Left lobe of liver (tissue), 2 donors: Measurements from ENCODE around the gene BBS2. TPM values are rescaled to one million over a fixed set of nuclear protein-coding genes. Genes with fewer than 3 reads are reported as not detected.
"Not testable (repeated sequence)": the region's sequence is repeated elsewhere in the genome, so short reads cannot be mapped to it uniquely, and the experiment has no call there.

Experiments
- ATAC-seq: fragments of 200-7000 bp; cut with Tn5 transposase; one replicate; pipeline ENCODE4 v1.9.1; 2020; ENCODE audit warnings: mild to moderate bottlenecking, moderate library complexity
- DNase-seq: peaks from one replicate; pipeline ENCODE4 v3.0.0-alpha.2; 2020; ENCODE audit warnings: low spot score
- total RNA-seq: library from RNA; stranded (reverse); gene quantifications from one replicate; pipeline ENCODE4 v1.2.1, GENCODE V29; 2021
- donor health status: DM: no; HTN: no; CAD: no; lungs with moderate emphysema.
- donor health status: DM: no; HTN: yes; CAD: no.

Gene BBS2
- total RNA-seq, 1 donor from 2014 or later = 11.7 TPM

- no peak for ATAC-seq
Observed at GRCh38 chr16:56530872-56531271, 11.0 kb upstream of the BBS2 start.

GRCh38 chr16:56525236-56525635 is 5.4 kb upstream of the BBS2 start:
- ATAC-seq (no peak), DNase-seq (no peak)

More at GRCh38 chr16:56530872-56531271, 11.0 kb upstream of the BBS2 start:
- no peak for DNase-seq

- DNase-seq = no peak
- no peak for ATAC-seq
Observed at GRCh38 chr16:56520251-56520577, 390 bp upstream of the BBS2 start.

GRCh38 chr16:56518425-56518824 is 1.4 kb downstream of the BBS2 start:
- no peak for DNase-seq
- ATAC-seq = no peak

GRCh38 chr16:56517206-56517605 is 2.6 kb downstream of the BBS2 start:
- no peak for DNase-seq
- ATAC-seq = no peak

- ATAC-seq = no peak
Observed at GRCh38 chr16:56515665-56516064, 4.2 kb downstream of the BBS2 start.

GRCh38 chr16:56514845-56515244 is 5.0 kb downstream of the BBS2 start:
- ATAC-seq (no peak), DNase-seq (no peak)

More at GRCh38 chr16:56515665-56516064, 4.2 kb downstream of the BBS2 start:
- DNase-seq = no peak

GRCh38 chr16:56513972-56514371 is 5.9 kb downstream of the BBS2 start:
- ATAC-seq (peak; percentile 100), DNase-seq (peak; percentile 59)

- ATAC-seq = no peak
Observed at GRCh38 chr16:56513091-56513490, 6.7 kb downstream of the BBS2 start.

GRCh38 chr16:56512025-56512424 is 7.8 kb downstream of the BBS2 start:
- no peak for DNase-seq
- no peak for ATAC-seq

More at GRCh38 chr16:56513091-56513490, 6.7 kb downstream of the BBS2 start:
- DNase-seq = no peak

GRCh38 chr16:56510544-56510943 is 9.3 kb downstream of the BBS2 start:
- DNase-seq (no peak), ATAC-seq (no peak)

- ATAC-seq (no peak), DNase-seq (no peak)
Observed at GRCh38 chr16:56506941-56507340, 12.9 kb downstream of the BBS2 start.

GRCh38 chr16:56505181-56505580 is 14.6 kb downstream of the BBS2 start:
- ATAC-seq (no peak), DNase-seq (no peak)

GRCh38 chr16:56493815-56494214 is 26.0 kb downstream of the BBS2 start:
- ATAC-seq (no peak), DNase-seq (no peak)

- no peak for DNase-seq
- no peak for ATAC-seq
Observed at GRCh38 chr16:56493126-56493525, 26.7 kb downstream of the BBS2 start.

GRCh38 chr16:56491657-56492261 is 28.1 kb downstream of the BBS2 start:
- no peak for ATAC-seq

GRCh38 chr16:56488868-56489267 is 31.0 kb downstream of the BBS2 start:
- not testable (repeated sequence) for DNase-seq, ATAC-seq

More at GRCh38 chr16:56491657-56492261, 28.1 kb downstream of the BBS2 start:
- no peak for DNase-seq

- ATAC-seq = no peak
- DNase-seq = no peak
Observed at GRCh38 chr16:56488035-56488434, 31.8 kb downstream of the BBS2 start.

GRCh38 chr16:56483394-56483793 is 36.4 kb downstream of the BBS2 start:
- DNase-seq = no peak
- ATAC-seq = no peak

GRCh38 chr16:56482683-56483236 is 37.1 kb downstream of the BBS2 start:
- ATAC-seq = no peak

GRCh38 chr16:56481468-56482122 is 38.2 kb downstream of the BBS2 start:
- DNase-seq = no peak
- ATAC-seq = no peak

More at GRCh38 chr16:56482683-56483236, 37.1 kb downstream of the BBS2 start:
- DNase-seq = no peak

- no peak for ATAC-seq
- DNase-seq = no peak
Observed at GRCh38 chr16:56480776-56481467, 38.9 kb downstream of the BBS2 start.
